Omental fat pad (tissue), 4 donors: Measurements from ENCODE around the gene PLSCR4. TPM values are rescaled to one million over a fixed set of nuclear protein-coding genes. Genes with fewer than 3 reads are reported as not detected.

Experiments
- ATAC-seq: fragments of 150-250 bp; one replicate; pipeline ENCODE4 v1.9.1; 2016; ENCODE audit warnings: mild to moderate bottlenecking, moderate library complexity; ENCODE audit not compliant: low FRiP score
- DNase-seq: peaks from one replicate; pipeline ENCODE4 v3.0.0-alpha.2; 2019; ENCODE audit warnings: low spot score
- total RNA-seq, 4 donors: library from RNA; depleted of rRNA; stranded (reverse); fragments of >200 nt; gene quantifications; one replicate each; pipeline ENCODE4 v1.1.0, GENCODE V29; 2016
- TF ChIP-seq, protein P1 (sequence below), 3 donors: fragments of 450-650 bp; IDR thresholded peaks; one replicate each; pipeline ENCODE4 v1.5.1; 2016 to 2017; ENCODE audit warnings: antibody characterized with exemption in 3 of 3, mild to moderate bottlenecking in 3 of 3, moderate library complexity in 2 of 3

The PLSCR4 gene
- total RNA-seq, 4 donors from 2014 or later = 84.7 to 191 (median 91.7) TPM

DNA sequence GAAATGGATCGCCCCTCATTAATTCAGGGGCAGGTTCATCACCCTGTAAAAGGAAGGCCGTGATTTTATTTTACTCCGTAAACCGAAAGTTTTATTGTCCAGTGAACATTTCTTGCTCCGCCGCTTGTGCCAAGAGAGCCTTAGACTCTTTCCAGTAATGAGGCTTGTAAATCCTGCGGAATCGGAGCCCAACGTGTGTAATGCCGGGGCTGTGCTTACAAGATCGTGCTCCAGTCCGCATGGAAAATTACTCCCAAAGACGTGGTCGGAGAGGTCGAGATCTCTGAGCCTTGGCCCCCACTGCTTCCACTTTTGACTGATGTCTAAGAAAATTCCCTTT, 89.3 kb downstream of the PLSCR4 start:
- peak; percentile 2 for ATAC-seq
- TF ChIP-seq, protein P1, sequence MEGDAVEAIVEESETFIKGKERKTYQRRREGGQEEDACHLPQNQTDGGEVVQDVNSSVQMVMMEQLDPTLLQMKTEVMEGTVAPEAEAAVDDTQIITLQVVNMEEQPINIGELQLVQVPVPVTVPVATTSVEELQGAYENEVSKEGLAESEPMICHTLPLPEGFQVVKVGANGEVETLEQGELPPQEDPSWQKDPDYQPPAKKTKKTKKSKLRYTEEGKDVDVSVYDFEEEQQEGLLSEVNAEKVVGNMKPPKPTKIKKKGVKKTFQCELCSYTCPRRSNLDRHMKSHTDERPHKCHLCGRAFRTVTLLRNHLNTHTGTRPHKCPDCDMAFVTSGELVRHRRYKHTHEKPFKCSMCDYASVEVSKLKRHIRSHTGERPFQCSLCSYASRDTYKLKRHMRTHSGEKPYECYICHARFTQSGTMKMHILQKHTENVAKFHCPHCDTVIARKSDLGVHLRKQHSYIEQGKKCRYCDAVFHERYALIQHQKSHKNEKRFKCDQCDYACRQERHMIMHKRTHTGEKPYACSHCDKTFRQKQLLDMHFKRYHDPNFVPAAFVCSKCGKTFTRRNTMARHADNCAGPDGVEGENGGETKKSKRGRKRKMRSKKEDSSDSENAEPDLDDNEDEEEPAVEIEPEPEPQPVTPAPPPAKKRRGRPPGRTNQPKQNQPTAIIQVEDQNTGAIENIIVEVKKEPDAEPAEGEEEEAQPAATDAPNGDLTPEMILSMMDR (IDR thresholded peaks at IDR 0.05) = no peak
- DNase-seq = no peak

DNA sequence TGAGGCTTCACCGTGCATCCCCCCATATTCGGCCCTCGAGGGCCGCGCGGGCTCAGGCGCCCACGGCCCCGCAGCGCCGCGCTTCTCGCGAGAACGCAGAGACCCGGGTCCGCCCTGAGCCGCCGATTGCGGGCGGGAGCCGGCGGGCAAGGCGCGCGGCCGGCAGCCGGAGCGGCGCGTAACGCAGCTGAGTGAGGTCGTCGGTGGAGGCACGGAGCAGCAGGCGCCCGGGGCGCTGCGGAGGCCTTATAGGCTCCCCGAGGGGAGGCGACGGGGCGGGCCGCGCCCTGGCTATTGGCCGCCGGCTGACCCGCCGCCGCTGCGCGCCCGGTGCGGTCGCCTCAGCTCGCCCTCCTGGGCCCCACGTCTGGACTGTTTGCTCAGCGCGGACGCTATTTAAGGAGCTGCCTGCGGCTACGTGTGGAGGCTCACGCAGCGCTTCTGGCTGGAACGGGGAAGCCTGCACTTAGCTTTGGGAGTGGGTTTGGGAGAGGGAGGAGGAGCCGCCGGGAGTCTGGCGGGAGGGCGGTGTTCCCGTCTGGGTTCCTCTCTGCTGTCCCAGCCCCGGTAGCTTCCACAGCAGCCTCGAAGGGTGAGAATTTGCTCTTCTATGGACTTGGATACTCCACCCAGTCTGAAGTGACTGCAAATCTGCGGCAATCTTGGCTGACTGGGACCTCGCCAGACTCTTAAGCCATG, 89.8 kb downstream of the PLSCR4 start, which contains the start of gene PLOD2:
TSS of gene PLOD2 (minus strand) at position 221 of the 699 bp plus-strand sequence. CDS start at position 26, 195 bp downstream.
- TF ChIP-seq, protein P1 (IDR thresholded peaks at IDR 0.05) = no peak
- DNase-seq = peak; percentile 29
- peak; percentile 67 for ATAC-seq

DNA sequence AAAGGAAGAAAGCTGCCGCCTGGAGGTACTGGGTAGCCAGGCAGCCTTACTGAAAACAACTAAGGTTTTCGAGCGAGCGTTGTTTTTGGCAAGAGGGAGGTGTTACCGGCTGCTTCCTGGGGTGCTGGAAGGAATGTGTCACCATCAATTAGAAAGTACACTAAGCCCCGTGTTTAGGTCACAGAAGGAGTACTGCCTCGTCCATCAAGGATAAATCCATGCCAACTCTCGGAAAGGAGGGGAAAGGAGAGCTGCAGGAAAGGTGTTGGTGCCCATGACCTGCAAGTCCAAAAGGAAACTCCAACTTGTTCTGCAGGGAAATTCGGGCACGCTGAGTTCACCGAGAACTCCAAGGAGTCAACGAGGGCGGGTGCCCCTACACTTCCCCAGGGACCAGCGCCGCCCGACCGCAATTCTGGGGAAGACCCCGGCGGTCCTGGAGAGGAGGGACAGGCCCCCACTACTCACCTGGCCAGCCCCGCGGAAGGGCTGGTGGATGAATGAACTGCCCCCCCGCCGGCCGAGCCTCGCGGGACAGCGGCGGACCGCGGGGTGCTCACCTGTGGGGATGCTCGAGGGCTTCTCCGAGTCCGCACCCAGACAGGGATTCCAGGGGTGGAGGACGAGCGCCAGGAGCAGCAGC, 90.5 kb downstream of the PLSCR4 start:
- no peak for DNase-seq
- peak; percentile 47 for ATAC-seq
- TF ChIP-seq, protein P1 (IDR thresholded peaks at IDR 0.05) = no peak

DNA sequence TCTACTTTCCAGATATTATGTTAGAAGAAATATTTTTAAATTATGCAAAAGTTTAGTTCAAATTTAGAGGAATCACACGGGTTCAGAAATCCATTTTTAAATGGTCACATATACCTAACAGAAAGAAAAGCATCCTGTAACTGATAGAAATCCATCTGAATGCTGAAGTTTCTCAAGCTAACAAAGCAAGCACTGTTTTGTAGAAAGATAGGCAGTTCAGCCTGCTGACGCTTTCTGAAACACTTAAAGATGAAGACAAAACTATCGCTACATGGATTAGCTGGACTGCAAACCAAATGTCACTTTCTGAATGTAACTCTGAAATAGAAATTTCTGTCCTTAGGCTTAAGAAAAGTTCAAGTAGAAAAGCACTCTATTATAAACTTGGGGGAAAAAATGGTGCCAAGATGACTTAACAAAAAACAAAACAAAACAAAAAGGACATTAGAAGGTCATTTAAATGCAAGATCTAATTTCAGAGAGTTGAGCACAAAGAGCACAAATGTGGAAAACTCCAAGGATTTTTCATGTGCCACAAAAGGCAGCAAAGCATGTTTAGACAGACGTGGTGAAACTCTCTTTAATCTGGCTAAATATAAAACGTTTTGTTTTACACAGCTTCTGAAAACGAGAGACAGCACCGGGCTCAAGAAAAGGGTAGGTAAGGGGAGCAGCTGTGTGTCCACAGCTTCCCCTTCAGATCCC, 91.1 kb downstream of the PLSCR4 start:
- ATAC-seq (no peak), DNase-seq (no peak)
- TF ChIP-seq, protein P1 (IDR thresholded peaks at IDR 0.05) = no peak

DNA sequence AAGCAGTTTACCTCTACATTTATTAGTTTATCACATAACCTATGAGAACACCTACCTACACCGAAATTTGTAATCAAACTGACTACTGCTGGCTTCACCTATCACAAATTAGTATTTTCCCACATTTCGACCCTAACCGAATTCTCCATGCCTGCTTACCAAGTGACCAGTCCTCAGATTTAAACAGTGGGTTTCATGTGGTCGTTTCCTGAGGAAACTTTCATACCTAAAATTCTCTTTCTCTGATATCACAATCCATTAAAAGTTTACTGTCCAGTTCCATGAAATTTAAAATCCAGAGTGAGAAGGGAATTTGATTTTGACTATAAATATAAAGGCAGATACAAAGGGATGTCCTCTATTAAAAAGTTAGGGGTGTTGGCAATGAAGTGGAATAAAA, 91.9 kb downstream of the PLSCR4 start:
- ATAC-seq (no peak), DNase-seq (no peak)
- TF ChIP-seq, protein P1 (IDR thresholded peaks at IDR 0.05) = no peak

DNA sequence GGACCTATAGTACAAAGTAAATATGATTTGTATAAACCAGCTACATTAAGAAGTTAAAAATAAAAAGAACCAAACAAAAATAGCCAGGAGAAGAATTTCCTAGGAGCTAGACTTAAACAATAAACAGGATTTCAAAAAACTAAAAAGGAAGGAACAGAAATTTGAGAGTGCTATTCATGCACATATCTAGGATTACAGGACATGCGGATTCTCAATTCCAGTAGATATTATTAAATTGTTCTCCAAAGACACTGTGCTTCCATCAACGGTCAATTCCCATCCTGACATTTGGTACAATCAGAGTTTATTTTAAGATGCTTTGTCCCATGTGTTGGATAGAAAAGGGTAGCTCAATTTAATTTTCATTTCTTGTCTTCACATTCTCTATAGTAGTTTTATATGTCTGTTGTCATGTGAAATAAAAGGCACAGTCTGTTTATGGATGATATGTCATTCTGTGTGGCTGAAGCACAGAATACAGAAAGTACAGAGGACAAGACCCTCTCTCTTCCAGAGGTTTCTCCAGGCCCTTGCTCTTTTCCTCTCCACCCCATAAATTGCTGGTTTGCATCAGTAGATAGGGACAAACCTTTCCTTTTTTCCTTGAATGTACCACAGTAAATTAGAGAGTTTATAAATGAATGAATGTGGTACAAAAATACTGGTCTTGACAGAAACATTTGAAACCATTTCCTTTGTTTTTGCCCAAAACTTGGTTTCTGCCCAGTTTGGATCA, 93.4 kb downstream of the PLSCR4 start:
- TF ChIP-seq, protein P1 (IDR thresholded peaks at IDR 0.05) = no peak
- DNase-seq (no peak), ATAC-seq (no peak)
